GM23338 (cell line): ENCODE data around the gene CCL14.

Experiments
- CREB1 ChIP-seq: fragments of 250-450 bp; sonication (Bioruptor Pico); IDR thresholded peaks from 2 replicates; pipeline ENCODE4 v1.5.0; 2020; ENCODE audit warnings: low read depth, mild to moderate bottlenecking, moderate library complexity
- CTCF ChIP-seq, 2 experiments: fragments of 200-600 bp in 1 of 2; sonication (generic) in 1 of 2; conservative IDR thresholded peaks; 2 replicates each; pipeline versions ENCODE4 v1.5.1 to v1.6.1; 2016 to 2017; ENCODE audit warnings: antibody characterized with exemption in 2 of 2, low read depth in 2 of 2, mild to moderate bottlenecking in 2 of 2, moderate library complexity in 1 of 2
- ETS1 ChIP-seq: IDR thresholded peaks from 2 replicates; pipeline ENCODE4 v1.6.1; 2016; ENCODE audit warnings: antibody characterized with exemption
- EZH2 ChIP-seq: fragments of 200-600 bp; sonication (generic); IDR thresholded peaks from one replicate; pipeline ENCODE4 v1.8.0; 2017; ENCODE audit warnings: antibody characterized with exemption, mild to moderate bottlenecking, low read depth; ENCODE audit not compliant: unreplicated experiment
- EZH2phosphoT487 ChIP-seq: fragments of 200-600 bp; sonication (generic); IDR thresholded peaks from one replicate; pipeline ENCODE4 v1.8.1; 2018; ENCODE audit warnings: antibody characterized with exemption; ENCODE audit not compliant: unreplicated experiment
- JUNB ChIP-seq: IDR thresholded peaks from one replicate; pipeline ENCODE4 v1.6.1; 2016; ENCODE audit warnings: antibody characterized with exemption; ENCODE audit not compliant: unreplicated experiment
- POLR2AphosphoS5 ChIP-seq: IDR thresholded peaks from 2 replicates; pipeline ENCODE4 v1.6.1; 2016; ENCODE audit warnings: antibody characterized with exemption, low read depth
- ZNF114 ChIP-seq: fragments of 250-450 bp; sonication (Bioruptor Pico); IDR thresholded peaks from 2 replicates; pipeline ENCODE4 v1.5.0; 2020; ENCODE audit warnings: mild to moderate bottlenecking, moderate library complexity
- ZNF331 ChIP-seq: fragments of 250-450 bp; sonication (Bioruptor Pico); IDR thresholded peaks from 2 replicates; pipeline ENCODE4 v1.5.0; 2020; ENCODE audit warnings: low read depth, mild to moderate bottlenecking, moderate library complexity
- TF ChIP-seq, protein P1 (sequence below): IDR thresholded peaks from one replicate; pipeline ENCODE4 v1.6.1; 2018; ENCODE audit warnings: antibody characterized with exemption; ENCODE audit not compliant: unreplicated experiment

DNA sequence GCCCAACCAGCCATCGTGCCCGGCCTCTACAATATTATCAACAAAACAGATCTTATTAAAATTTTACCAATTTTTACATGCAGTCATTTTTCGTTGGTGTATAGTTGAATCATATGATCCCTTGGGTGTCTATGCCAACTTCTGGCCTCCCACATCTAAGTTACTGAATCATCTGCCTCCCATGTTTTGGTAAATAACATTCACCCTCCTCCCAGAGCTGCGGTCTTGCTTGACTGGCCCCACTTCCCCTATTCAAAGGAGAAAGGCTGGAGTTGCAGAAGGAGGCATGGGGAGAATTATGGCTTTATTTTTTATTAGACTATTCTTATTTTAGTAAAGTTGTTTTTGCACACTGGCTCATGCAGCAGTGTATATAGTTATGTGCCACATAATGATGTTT is 49.7 kb upstream of the CCL14 start:
- TF ChIP-seq CTCF (conservative IDR thresholded peaks at IDR 0.05; ENCODE audit: low read depth in 2 of 2) (no peak), POLR2AphosphoS5 (no peak), CREB1 (CRISPR knock-in tag) (no peak), EZH2 (no peak), EZH2phosphoT487 (no peak), ZNF331 (CRISPR knock-in tag) (no peak), JUNB (no peak), ZNF114 (CRISPR knock-in tag) (no peak), ETS1 (no peak)
- TF ChIP-seq, protein P1, sequence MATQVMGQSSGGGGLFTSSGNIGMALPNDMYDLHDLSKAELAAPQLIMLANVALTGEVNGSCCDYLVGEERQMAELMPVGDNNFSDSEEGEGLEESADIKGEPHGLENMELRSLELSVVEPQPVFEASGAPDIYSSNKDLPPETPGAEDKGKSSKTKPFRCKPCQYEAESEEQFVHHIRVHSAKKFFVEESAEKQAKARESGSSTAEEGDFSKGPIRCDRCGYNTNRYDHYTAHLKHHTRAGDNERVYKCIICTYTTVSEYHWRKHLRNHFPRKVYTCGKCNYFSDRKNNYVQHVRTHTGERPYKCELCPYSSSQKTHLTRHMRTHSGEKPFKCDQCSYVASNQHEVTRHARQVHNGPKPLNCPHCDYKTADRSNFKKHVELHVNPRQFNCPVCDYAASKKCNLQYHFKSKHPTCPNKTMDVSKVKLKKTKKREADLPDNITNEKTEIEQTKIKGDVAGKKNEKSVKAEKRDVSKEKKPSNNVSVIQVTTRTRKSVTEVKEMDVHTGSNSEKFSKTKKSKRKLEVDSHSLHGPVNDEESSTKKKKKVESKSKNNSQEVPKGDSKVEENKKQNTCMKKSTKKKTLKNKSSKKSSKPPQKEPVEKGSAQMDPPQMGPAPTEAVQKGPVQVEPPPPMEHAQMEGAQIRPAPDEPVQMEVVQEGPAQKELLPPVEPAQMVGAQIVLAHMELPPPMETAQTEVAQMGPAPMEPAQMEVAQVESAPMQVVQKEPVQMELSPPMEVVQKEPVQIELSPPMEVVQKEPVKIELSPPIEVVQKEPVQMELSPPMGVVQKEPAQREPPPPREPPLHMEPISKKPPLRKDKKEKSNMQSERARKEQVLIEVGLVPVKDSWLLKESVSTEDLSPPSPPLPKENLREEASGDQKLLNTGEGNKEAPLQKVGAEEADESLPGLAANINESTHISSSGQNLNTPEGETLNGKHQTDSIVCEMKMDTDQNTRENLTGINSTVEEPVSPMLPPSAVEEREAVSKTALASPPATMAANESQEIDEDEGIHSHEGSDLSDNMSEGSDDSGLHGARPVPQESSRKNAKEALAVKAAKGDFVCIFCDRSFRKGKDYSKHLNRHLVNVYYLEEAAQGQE: no peak
